ENCODE results near the gene PRTG. TPM values are rescaled to one million over a fixed set of nuclear protein-coding genes. Genes with fewer than 3 reads are reported as not detected.
"Not testable (repeated sequence)": the region's sequence is repeated elsewhere in the genome, so short reads cannot be mapped to it uniquely, and the experiment has no call there.

PRTG gene
- total RNA-seq, 1 donor from 2014 or later, result not detected

DNA sequence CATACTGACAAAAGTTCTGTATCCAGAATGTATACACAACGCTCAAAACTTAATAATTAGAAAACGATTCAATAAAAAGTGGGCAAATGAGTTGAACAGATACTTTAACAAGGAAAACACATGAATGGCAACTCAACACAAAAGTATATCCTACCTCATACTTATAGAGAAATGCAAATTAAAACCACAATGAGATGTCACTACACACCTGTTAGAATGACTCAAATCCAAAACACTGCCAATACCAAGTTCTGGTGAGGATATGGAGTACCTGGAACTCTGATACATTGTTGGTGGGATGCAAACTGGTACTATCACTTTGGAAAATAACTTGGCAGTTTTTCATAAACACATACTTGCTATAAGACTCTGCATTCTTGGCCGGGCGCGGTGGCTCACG is 42.1 kb downstream of the PRTG start:
- no peak for DNase-seq
- no peak overlapping the region for H3K4me3 Mint-ChIP-seq
- no peaks in the 10 kb centered on the region for H3K36me3 Mint-ChIP-seq (ENCODE audit: low read depth)
- intact Hi-C loops (cut with micrococcal nuclease), result no loop called here
- H3K9me3 Mint-ChIP-seq, result no peaks in the 10 kb centered on the region
- H3K27ac Mint-ChIP-seq, result no peak overlapping the region
- H3K4me1 Mint-ChIP-seq, result no peaks in the 10 kb centered on the region
- H3K27me3 Mint-ChIP-seq, result peaks cover 11% of the 10 kb centered on the region

DNA sequence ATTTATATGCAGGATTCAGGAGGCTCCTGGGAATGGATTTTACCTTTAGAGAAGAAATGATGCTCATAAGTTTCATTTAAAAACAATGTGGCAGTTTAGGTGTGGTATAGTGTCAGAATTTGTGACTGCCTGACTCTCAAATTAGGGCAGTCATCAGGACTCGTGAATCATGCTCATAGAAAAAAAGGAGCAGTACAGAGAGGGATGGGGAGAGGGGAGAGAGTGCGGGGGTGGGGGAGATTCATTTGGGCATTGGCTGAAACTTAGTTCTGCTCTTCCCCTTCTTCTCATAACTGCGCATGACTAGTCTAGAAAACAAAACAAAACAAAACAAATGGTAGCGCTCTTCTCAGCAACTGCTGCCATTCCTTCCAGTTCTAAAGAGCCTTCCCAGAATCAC is 44.3 kb downstream of the PRTG start:
- Mint-ChIP-seq H3K4me1 (no peaks in the 10 kb centered on the region), H3K36me3 (ENCODE audit: low read depth) (no peaks in the 10 kb centered on the region)
- no peak for DNase-seq

DNA sequence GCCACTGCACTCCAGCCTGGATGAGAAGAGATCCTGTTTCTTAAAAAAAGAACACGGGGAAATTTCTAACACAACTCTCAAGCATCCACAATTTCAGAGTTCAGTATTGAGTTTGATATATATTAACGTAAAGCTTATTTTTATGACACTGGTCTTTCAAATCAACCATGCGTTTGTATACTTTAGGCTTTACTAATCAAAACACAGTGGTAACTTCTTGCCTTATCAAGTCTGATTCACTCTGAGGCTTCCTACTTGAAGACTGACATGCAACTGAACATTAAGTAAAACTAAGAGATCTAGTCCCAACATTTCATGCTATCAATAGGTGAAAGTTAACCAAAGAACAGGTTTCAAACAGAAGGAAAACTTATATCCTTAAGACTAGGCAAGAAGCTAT is 46.7 kb downstream of the PRTG start:
- intact Hi-C loops (cut with micrococcal nuclease), result no loop called here
- peaks cover 7% of the 10 kb centered on the region for H3K27me3 Mint-ChIP-seq
- no peak overlapping the region for H3K4me3 Mint-ChIP-seq
- H3K9me3 Mint-ChIP-seq, result no peaks in the 10 kb centered on the region
- no peaks in the 10 kb centered on the region for H3K36me3 Mint-ChIP-seq (ENCODE audit: low read depth)
- no peak for DNase-seq
- no peaks in the 10 kb centered on the region for H3K4me1 Mint-ChIP-seq
- H3K27ac Mint-ChIP-seq, result no peak overlapping the region

More for the DNA sequence above, 44.3 kb downstream of the PRTG start:
- Mint-ChIP-seq H3K9me3 (no peaks in the 10 kb centered on the region), H3K27ac (no peak overlapping the region), H3K27me3 (peaks cover 11% of the 10 kb centered on the region), H3K4me3 (no peak overlapping the region)
- intact Hi-C loops (cut with micrococcal nuclease), result no loop called here

DNA sequence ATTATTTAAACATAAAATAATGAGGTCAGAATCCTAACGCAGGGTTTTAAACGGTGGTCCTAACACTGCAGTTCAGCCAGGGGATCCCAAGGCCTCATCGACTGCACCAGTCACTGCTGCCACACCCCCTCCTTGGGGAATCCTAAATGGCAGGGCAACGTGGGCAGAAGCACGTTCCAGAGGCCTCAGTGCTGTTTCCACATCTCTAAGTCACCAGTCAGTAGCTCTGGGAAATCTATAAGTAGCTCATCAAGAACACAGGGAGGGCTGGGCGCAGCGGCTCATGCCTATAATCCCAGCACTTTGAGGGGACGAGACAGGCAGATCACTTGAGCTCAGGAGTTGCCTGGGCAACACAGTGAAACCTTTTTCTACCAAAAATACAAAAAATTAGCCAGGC is 47.5 kb downstream of the PRTG start:
- H3K4me3 Mint-ChIP-seq, result no peak overlapping the region
- H3K4me1 Mint-ChIP-seq, result no peaks in the 10 kb centered on the region
- no peaks in the 10 kb centered on the region for H3K36me3 Mint-ChIP-seq (ENCODE audit: low read depth)
- no peak for DNase-seq
- intact Hi-C loops (cut with micrococcal nuclease), result no loop called here
- no peak overlapping the region for H3K27ac Mint-ChIP-seq
- H3K9me3 Mint-ChIP-seq, result no peaks in the 10 kb centered on the region
- H3K27me3 Mint-ChIP-seq, result peaks cover 7% of the 10 kb centered on the region

DNA sequence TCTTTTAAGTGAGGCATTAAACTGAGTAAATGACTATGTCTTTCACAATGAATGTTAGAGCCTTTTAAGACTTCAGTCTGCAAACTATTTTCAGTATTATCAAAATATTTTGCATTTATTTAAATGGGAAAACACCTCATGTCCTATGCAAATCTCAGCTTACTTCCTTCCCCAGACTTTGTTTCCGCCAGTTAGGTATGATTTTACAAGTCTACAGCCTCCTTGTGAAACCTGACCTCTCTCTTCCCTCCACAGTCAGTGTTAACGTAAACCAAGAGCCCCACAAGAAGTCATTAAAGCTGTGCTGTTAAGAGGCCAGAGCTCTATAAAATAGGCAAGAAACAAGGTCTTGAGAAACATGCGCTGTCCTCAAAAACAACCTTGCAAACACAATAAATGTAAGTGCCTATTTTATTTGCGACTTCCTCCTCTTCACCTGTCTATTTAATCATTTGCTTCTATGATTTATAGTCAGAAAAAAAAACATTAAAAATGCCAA is 48.3 kb downstream of the PRTG start:
- Mint-ChIP-seq H3K4me1 (no peaks in the 10 kb centered on the region), H3K36me3 (ENCODE audit: low read depth) (no peaks in the 10 kb centered on the region), H3K9me3 (no peaks in the 10 kb centered on the region), H3K4me3 (no peak overlapping the region), H3K27ac (no peak overlapping the region), H3K27me3 (peaks cover 6% of the 10 kb centered on the region)
- DNase-seq, result no peak
- intact Hi-C loops (cut with micrococcal nuclease), result no loop called here

DNA sequence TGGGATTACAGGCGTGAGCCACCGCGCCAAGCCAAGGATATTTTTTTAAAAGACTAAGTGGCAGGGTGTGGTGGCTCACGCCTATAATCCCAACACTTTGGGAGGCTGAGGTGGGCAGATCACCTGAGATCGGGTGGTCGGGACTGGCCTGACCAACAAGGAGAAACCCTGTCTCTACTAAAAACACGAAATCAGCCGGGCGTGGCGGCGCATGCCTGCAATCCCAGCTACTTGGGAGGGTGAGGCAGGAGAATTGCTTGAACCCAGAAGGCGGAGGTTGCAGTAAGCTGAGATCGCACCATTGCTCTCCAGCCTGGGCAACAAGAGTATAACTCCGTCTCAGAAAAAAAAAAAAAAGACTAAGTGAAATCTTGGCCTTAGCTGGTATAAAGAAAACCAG is 49.8 kb downstream of the PRTG start:
- H3K36me3 Mint-ChIP-seq (ENCODE audit: low read depth); H3K9me3 Mint-ChIP-seq; intact Hi-C loops (cut with micrococcal nuclease): not testable (repeated sequence)

DNA sequence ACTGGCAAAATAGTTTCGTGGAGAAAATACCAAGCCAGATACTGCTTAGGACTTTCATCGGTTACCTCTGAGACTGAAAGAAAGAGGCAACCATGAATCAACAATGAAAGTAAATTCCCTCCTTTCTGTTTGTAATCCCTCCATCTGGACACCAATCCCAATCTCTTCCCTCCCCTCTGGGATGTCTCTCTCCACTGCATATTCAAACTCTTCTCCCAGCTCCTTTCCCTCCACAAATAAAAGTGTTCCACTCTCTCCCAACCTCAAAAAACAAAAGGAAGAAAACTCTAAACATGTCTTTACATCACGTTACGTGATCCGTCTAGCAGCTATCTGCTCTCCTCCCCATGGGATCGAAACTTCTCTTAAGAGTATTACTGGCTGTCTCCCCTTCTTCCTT is 55.2 kb downstream of the PRTG start:
- Mint-ChIP-seq H3K27ac (no peak overlapping the region), H3K4me3 (no peak overlapping the region), H3K36me3 (ENCODE audit: low read depth) (no peaks in the 10 kb centered on the region), H3K4me1 (peaks cover 3% of the 10 kb centered on the region), H3K9me3 (no peaks in the 10 kb centered on the region), H3K27me3 (peaks cover 22% of the 10 kb centered on the region)
- intact Hi-C loops (cut with micrococcal nuclease), result no loop called here
- no peak for DNase-seq

More for the DNA sequence above, 49.8 kb downstream of the PRTG start:
- not testable (repeated sequence) for H3K27ac Mint-ChIP-seq, H3K4me1 Mint-ChIP-seq, H3K27me3 Mint-ChIP-seq, DNase-seq, H3K4me3 Mint-ChIP-seq

DNA sequence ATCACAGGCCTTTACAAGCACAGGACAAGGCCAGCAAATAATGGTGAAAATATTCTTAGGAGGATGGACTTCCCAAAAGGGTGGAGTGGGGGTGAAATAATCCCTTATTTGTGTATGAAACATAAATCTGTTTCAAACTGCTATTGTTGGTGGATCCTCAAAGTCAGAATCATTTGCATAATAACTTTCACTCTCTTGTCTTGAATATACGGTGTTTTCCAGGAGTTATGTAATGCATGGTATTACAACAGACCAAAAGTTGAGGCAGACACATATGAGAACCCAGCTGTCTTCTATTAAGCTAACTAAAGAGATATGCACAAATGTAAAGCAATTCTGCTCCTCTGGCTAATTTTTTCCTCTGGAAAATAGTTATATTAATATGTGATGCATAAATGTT is 57.7 kb downstream of the PRTG start:
- intact Hi-C loops (cut with micrococcal nuclease), result no loop called here
- Mint-ChIP-seq H3K9me3 (no peaks in the 10 kb centered on the region), H3K4me3 (no peak overlapping the region), H3K27ac (no peak overlapping the region), H3K4me1 (peaks cover 7% of the 10 kb centered on the region), H3K27me3 (peaks cover 18% of the 10 kb centered on the region), H3K36me3 (ENCODE audit: low read depth) (no peaks in the 10 kb centered on the region)
- DNase-seq, result no peak

DNA sequence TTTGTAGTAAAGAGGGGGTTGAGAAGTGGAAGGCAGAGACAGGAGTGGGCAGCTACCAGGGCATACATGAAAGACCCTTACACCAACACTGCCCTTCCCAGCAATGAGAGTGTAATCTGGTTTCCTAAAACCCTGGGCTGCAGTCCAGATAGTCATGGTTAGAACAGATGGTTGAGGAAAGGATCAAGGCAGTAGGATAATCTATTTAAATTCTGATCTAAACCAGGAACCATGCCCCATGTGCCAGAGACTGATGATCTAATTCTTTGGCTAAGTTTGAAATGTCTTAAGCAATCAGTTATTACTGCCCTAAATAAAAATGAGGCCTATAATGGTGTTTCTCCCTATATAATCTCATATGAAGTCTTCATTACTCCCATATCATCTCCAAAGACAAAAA is 59.6 kb downstream of the PRTG start:
- Mint-ChIP-seq H3K4me1 (peaks cover 7% of the 10 kb centered on the region), H3K27me3 (peaks cover 15% of the 10 kb centered on the region), H3K27ac (no peak overlapping the region), H3K9me3 (no peaks in the 10 kb centered on the region), H3K4me3 (no peak overlapping the region), H3K36me3 (ENCODE audit: low read depth) (no peaks in the 10 kb centered on the region)
- DNase-seq, result no peak
- intact Hi-C loops (cut with micrococcal nuclease), result no loop called here

DNA sequence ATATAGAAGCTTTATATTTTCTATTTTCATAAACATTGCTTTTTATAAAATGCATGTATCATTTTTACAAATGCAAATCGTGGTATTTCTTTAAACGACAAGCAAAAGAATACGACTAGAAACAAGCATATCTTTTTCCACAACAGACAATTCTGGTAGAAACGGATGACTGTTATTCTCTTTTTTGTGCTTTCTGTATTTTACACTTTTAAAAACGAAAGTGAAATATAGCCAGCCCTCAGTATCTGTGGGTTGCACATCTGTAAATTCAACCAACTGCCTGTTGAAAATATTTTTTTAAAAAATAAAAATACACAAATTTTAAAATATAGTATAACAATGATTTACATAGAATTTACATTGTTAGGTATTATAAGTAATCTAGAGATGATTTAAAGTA is 61.3 kb downstream of the PRTG start:
- Mint-ChIP-seq H3K9me3 (no peaks in the 10 kb centered on the region), H3K36me3 (ENCODE audit: low read depth) (no peaks in the 10 kb centered on the region), H3K27ac (no peak overlapping the region), H3K27me3 (peaks cover 11% of the 10 kb centered on the region), H3K4me3 (no peak overlapping the region), H3K4me1 (peaks cover 7% of the 10 kb centered on the region)
- intact Hi-C loops (cut with micrococcal nuclease), result no loop called here
- peak; percentile 56 for DNase-seq

DNA sequence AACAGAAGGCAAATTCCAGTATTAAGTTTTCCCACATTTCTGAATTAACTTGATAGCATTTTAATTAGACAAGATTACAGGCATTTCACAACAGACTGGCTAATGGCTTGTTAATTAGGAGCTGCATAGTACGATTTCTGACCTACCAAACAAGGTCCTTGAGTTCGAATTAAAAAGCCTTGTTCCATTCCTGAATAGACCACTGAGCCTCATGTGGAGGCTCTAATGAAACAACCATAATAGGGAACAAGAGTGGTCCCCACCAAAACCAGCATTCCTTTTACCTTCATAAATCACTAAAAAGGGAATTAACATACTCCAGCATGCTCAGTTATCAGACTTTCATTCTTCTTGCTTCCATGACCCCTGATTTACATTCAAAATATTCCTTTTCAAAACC is 66.4 kb downstream of the PRTG start:
- Mint-ChIP-seq H3K9me3 (no peaks in the 10 kb centered on the region), H3K27ac (no peak overlapping the region), H3K4me3 (no peak overlapping the region), H3K4me1 (peaks cover 3% of the 10 kb centered on the region), H3K36me3 (ENCODE audit: low read depth) (no peaks in the 10 kb centered on the region), H3K27me3 (peaks cover 35% of the 10 kb centered on the region)
- intact Hi-C loops (cut with micrococcal nuclease), result no loop called here
- DNase-seq, result no peak

DNA sequence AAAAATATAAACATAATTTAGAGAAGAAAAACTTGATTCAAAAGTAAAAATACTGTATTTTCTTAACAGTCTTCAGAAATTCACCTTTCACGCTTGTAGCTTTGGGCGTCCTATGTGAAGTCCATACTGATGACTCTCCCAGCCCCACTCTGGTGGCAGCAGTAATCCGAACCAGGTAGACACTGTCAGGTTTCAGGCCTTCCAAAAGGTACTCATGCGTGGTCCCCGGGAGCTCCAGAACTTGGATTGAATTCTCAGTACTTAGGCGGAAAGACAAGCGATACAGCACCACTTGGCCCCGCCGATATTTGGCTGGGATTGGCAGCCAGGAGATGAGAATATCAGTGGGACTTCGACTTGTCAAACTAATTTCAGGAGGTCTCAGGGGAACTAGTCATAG is 69.7 kb downstream of the PRTG start:
- H3K4me3 Mint-ChIP-seq, result no peak overlapping the region
- H3K36me3 Mint-ChIP-seq (ENCODE audit: low read depth), result no peaks in the 10 kb centered on the region
- no peak overlapping the region for H3K27ac Mint-ChIP-seq
- DNase-seq, result peak; percentile 43
- no peaks in the 10 kb centered on the region for H3K4me1 Mint-ChIP-seq
- no peaks in the 10 kb centered on the region for H3K9me3 Mint-ChIP-seq
- intact Hi-C loops (cut with micrococcal nuclease), result no loop called here
- H3K27me3 Mint-ChIP-seq, result peaks cover 43% of the 10 kb centered on the region

DNA sequence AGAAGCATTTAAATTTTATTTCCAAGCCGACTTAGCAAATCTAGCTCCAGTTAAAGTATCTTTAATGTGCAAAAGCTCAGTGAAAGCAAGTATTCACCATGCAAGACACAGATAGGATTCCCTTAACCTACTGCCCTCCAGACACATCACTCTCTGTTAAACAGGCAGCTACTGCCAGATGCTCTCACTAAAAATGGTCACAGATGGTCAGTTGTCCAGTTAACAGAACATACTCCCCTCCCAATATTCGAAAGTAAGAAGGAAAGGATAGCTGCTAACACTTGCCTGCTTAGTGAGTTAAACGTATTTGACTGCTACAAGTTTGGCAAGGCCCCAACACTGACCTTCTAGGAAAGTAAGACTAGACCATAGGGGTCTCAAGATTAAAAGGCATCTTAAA is 73.7 kb downstream of the PRTG start:
- intact Hi-C loops (cut with micrococcal nuclease), result no loop called here
- Mint-ChIP-seq H3K27ac (no peak overlapping the region), H3K4me1 (no peaks in the 10 kb centered on the region), H3K4me3 (no peak overlapping the region), H3K27me3 (peaks cover 25% of the 10 kb centered on the region), H3K36me3 (ENCODE audit: low read depth) (no peaks in the 10 kb centered on the region), H3K9me3 (no peaks in the 10 kb centered on the region)
- no peak for DNase-seq

DNA sequence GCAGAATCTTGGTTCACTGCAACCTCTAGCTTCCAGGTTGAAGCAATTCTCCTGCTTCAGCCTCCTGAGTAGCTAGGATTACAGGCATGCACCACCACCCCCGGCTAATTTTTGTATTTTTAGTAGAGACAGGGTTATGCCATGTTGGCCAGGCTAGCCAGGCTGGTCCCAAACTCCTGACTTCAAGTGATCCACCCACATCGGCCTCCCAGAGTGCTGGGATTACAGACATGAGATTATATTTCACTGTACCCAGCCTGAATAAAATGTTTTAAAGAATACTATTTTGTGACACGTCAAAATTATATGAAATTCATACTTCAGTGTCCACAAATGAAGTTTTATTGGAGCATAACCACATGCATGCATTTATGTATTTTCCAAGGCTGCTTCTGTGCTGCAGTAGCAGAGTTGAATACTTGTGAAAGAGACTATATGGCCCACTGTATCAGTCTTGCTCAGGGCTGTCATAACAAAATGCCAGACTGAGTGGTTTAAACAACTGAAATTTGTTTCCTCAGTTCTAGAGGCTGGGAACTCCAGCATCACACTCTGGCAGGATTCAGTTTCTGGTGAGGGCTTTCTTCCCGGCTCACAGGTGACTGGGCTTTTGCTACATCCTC is 77.2 kb downstream of the PRTG start:
- H3K9me3 Mint-ChIP-seq, result no peaks in the 10 kb centered on the region
- no peaks in the 10 kb centered on the region for H3K36me3 Mint-ChIP-seq (ENCODE audit: low read depth)
- intact Hi-C loops (cut with micrococcal nuclease), result no loop called here
- H3K4me1 Mint-ChIP-seq, result peaks cover 7% of the 10 kb centered on the region
- no peak overlapping the region for H3K27ac Mint-ChIP-seq
- no peak for DNase-seq
- no peak overlapping the region for H3K4me3 Mint-ChIP-seq
- H3K27me3 Mint-ChIP-seq, result peaks cover 15% of the 10 kb centered on the region

DNA sequence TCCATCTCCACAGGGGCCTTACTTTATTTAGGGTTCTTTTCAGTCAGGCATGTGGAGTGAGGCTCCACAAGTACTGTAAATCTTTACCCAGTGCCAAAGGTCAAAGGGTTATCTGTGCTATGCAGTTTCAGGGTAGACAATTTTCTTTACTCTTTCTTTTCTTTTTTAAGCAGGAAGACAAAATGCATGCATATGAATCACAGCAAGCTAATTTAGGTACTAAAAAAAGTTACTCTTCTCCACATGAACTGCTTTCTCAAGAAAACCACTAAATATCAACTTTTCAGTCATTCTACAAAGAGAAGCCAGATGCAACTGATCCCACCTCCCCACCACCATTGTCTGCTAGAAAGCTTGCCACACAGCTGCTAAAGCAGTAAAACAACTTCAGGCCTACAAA is 81.5 kb downstream of the PRTG start:
- peaks cover 3% of the 10 kb centered on the region for H3K27me3 Mint-ChIP-seq
- no peak overlapping the region for H3K27ac Mint-ChIP-seq
- peaks cover 7% of the 10 kb centered on the region for H3K4me1 Mint-ChIP-seq
- intact Hi-C loops (cut with micrococcal nuclease), result no loop called here
- no peaks in the 10 kb centered on the region for H3K9me3 Mint-ChIP-seq
- DNase-seq, result no peak
- no peak overlapping the region for H3K4me3 Mint-ChIP-seq
- no peaks in the 10 kb centered on the region for H3K36me3 Mint-ChIP-seq (ENCODE audit: low read depth)

All from activated CD4-positive, alpha-beta T cell treated with anti-CD3 and anti-CD28 coated beads, Interleukin-2, amount 10 ng/mL, durations not matched to agents 24 days and 14 days (primary cell).